KMS-11 (cell line): Measurements from ENCODE around the gene LMF2.
"Not testable (repeated sequence)": the region's sequence is repeated elsewhere in the genome, so short reads cannot be mapped to it uniquely, and the experiment has no call there.

ENCODE experiments used
- H2AFZ ChIP-seq: fragments of 200-600 bp; sonication (generic); 2 replicates; pipeline ENCODE4 v1.6.1; 2016; ENCODE audit warnings: antibody characterized with exemption, mixed run types, low read depth
- H3K27ac ChIP-seq: fragments of 200-600 bp; sonication (generic); 2 replicates; pipeline ENCODE4 v1.6.1; 2016; ENCODE audit warnings: mild to moderate bottlenecking, mixed run types
- H3K27me3 ChIP-seq: fragments of 200-600 bp; sonication (generic); 2 replicates; pipeline ENCODE4 v1.6.1; 2017; ENCODE audit warnings: mild to moderate bottlenecking, low read depth, mixed run types, moderate library complexity; ENCODE audit not compliant: insufficient read depth
- H3K36me3 ChIP-seq: fragments of 200-600 bp; sonication (generic); 2 replicates; pipeline ENCODE4 v1.6.1; 2017; ENCODE audit warnings: mild to moderate bottlenecking, mixed run types; ENCODE audit not compliant: insufficient read depth
- H3K4me1 ChIP-seq: fragments of 200-600 bp; sonication (generic); 2 replicates; pipeline ENCODE4 v1.6.1; 2016; ENCODE audit warnings: mild to moderate bottlenecking, low read depth, mixed run types; ENCODE audit not compliant: poor library complexity, severe bottlenecking
- H3K4me2 ChIP-seq: fragments of 200-600 bp; sonication (generic); 2 replicates; pipeline ENCODE4 v1.7.0; 2016; ENCODE audit warnings: mild to moderate bottlenecking, mixed run types
- H3K4me3 ChIP-seq: fragments of 200-600 bp; sonication (generic); IDR thresholded peaks from 2 replicates; pipeline ENCODE4 v1.6.1; 2017; ENCODE audit warnings: low read depth, low read length, mixed read lengths; ENCODE audit not compliant: insufficient read depth
- H3K79me2 ChIP-seq: fragments of 200-600 bp; sonication (generic); 2 replicates; pipeline ENCODE4 v1.6.1; 2016; ENCODE audit warnings: low read depth, mixed run types; ENCODE audit not compliant: insufficient read depth
- H3K9ac ChIP-seq: fragments of 200-600 bp; sonication (generic); 2 replicates; pipeline ENCODE4 v1.6.1; 2016; ENCODE audit warnings: mild to moderate bottlenecking, mixed run types
- H4K20me1 ChIP-seq: fragments of 200-600 bp; sonication (generic); 2 replicates; pipeline ENCODE4 v1.6.1; 2016; ENCODE audit warnings: mild to moderate bottlenecking, mixed run types; ENCODE audit not compliant: insufficient read depth
- TF ChIP-seq, protein P1 (sequence below): fragments of 200-600 bp; sonication (generic); conservative IDR thresholded peaks from 2 replicates; pipeline ENCODE4 v1.6.1; 2017; ENCODE audit warnings: low read depth, mild to moderate bottlenecking, antibody characterized with exemption, low read length, moderate library complexity, mixed read lengths

LMF2 gene

DNA sequence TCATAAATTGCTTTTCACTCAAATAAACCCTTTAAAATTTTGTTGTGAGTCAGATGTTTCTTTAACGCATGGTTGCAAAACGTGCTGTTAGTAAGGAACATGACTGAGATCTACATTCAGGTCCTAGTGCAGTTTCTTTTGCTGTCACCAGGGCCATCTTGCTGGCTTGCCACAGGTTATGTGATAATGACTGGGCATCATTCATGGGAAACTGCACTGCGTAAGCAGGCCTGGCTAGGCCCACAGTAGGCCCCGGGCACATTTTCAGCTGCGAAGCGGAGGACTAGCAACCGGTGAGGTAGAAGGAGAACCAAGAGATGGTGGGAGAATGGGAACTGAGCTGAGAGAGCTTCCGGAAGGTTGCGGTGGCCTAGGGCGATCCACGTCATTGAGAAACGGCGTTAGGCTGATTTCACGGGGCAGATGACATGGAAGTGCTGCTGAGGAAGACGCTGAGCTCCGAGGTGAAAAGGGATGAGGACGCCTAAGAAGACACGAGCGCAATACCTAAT is 35.0 kb upstream of the LMF2 start:
- no peaks in the 10 kb centered on the region for H3K36me3 ChIP-seq
- no peaks in the 10 kb centered on the region for H3K79me2 ChIP-seq
- peaks cover 60% of the 10 kb centered on the region for H3K4me1 ChIP-seq
- H3K4me3 ChIP-seq: no peak overlapping the region
- TF ChIP-seq, protein P1, sequence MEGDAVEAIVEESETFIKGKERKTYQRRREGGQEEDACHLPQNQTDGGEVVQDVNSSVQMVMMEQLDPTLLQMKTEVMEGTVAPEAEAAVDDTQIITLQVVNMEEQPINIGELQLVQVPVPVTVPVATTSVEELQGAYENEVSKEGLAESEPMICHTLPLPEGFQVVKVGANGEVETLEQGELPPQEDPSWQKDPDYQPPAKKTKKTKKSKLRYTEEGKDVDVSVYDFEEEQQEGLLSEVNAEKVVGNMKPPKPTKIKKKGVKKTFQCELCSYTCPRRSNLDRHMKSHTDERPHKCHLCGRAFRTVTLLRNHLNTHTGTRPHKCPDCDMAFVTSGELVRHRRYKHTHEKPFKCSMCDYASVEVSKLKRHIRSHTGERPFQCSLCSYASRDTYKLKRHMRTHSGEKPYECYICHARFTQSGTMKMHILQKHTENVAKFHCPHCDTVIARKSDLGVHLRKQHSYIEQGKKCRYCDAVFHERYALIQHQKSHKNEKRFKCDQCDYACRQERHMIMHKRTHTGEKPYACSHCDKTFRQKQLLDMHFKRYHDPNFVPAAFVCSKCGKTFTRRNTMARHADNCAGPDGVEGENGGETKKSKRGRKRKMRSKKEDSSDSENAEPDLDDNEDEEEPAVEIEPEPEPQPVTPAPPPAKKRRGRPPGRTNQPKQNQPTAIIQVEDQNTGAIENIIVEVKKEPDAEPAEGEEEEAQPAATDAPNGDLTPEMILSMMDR: no peak
- H3K27me3 ChIP-seq: no peaks in the 10 kb centered on the region
- H3K4me2 ChIP-seq: no peak overlapping the region
- H3K9ac ChIP-seq: no peak overlapping the region
- H2AFZ ChIP-seq: no peak overlapping the region
- no peak overlapping the region for H3K27ac ChIP-seq
- H4K20me1 ChIP-seq: no peaks in the 10 kb centered on the region

DNA sequence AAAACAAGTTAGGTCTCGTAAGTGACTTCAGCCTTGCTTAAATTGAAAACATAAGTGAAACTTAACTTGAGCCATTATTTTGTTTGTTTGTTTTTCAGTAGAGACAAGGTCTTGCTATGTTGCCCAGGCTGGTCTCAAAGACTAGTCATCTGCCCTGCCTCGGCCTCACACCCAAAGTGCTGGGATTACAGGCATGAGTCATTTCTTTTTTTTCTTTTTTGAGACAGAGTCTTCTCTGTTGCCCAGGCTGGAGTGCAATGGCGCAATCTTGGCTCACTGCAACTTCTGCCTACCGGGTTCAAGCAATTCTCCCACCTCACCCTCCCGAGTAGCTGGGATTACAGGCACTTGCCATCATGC is 34.1 kb upstream of the LMF2 start:
- H3K4me3 ChIP-seq, H3K9ac ChIP-seq, H3K27me3 ChIP-seq, H2AFZ ChIP-seq, H4K20me1 ChIP-seq, H3K36me3 ChIP-seq, H3K4me2 ChIP-seq, H3K79me2 ChIP-seq: not testable (repeated sequence)
- H3K4me1 ChIP-seq: peaks cover 68% of the 10 kb centered on the region
- H3K27ac ChIP-seq: peak overlapping the region; percentile 100; the same call in 1 of the 2 replicates

DNA sequence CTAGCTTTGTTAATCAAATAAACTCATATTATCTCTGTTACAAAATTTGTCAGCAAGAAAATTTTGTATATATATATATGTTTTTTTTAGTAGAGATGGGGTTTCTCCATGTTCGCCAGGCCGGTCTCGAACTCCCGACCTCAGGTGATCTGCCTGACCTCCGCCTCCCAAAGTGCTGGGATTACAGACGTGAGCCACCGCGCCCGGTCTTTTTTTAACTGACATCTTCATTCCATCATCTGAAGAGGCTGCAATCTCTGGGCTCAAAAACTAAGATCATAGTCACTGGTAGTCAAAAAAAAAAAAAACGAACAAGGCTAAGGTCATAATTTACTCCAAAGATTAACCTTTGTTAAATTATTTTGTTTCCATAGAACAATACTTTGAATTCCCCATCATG is 32.9 kb upstream of the LMF2 start:
- H3K4me1 ChIP-seq: peaks cover 77% of the 10 kb centered on the region
- no peaks in the 10 kb centered on the region for H3K79me2 ChIP-seq
- H2AFZ ChIP-seq: no peak overlapping the region
- H3K4me2 ChIP-seq: peak overlapping the region; percentile 82; the same call in 1 of the 2 replicates
- peak overlapping the region; percentile 78 for H3K9ac ChIP-seq
- no peaks in the 10 kb centered on the region for H3K27me3 ChIP-seq
- TF ChIP-seq, protein P1: no peak
- H3K27ac ChIP-seq: peak overlapping the region; percentile 100
- H3K4me3 ChIP-seq: no peak overlapping the region
- H3K36me3 ChIP-seq: no peaks in the 10 kb centered on the region
- H4K20me1 ChIP-seq: no peaks in the 10 kb centered on the region

DNA sequence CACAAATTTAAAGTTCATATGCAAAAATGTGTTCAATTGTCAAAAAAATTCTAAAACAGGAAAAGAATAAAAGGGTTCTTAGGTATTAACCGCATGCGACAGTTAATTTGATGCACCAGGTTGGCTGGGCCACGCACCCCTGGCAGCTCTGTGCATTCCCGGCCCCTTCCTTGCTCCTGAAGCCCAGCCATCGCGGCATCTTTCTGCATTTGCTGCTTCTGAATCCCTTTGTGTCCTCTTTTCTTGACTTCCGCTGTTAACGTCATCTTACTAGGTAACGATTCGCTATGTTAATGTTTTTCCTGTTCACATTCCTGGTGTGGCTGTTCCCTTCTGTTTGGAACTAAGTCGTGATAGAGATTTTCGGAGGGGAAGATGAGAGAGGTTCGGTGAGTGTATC is 30.3 kb upstream of the LMF2 start:
- H4K20me1 ChIP-seq: no peaks in the 10 kb centered on the region
- H3K36me3 ChIP-seq: no peaks in the 10 kb centered on the region
- TF ChIP-seq, protein P1: no peak
- H3K9ac ChIP-seq: no peak overlapping the region
- H3K79me2 ChIP-seq: no peaks in the 10 kb centered on the region
- H3K27ac ChIP-seq: peak overlapping the region; percentile 100
- no peak overlapping the region for H2AFZ ChIP-seq
- H3K4me1 ChIP-seq: peaks cover 78% of the 10 kb centered on the region
- H3K4me3 ChIP-seq: no peak overlapping the region
- H3K4me2 ChIP-seq: no peak overlapping the region
- H3K27me3 ChIP-seq: no peaks in the 10 kb centered on the region

DNA sequence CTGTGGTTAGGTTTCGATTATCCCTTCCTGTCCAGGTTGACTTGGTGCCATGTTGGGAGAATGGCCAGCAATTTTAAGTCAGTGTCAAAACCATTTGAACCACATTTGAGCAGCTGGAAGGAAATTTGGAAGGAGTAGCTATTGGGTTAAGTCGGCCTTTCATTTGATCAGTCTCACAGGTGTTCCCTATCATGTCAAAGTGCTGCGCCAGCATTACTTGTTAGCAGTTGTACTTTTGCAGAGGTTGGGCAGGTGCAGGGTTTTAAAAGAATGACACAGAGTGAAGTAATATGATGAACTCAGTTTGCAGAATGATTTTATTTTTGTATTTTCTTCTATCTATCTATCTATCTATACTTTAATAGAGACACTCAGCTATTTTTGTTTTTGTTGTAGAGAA is 28.7 kb upstream of the LMF2 start:
- Histone ChIP-seq H3K27me3 (no peaks in the 10 kb centered on the region), H4K20me1 (no peaks in the 10 kb centered on the region), H2AFZ (no peak overlapping the region), H3K36me3 (no peaks in the 10 kb centered on the region), H3K79me2 (no peaks in the 10 kb centered on the region), H3K4me3 (no peak overlapping the region), H3K9ac (no peak overlapping the region), H3K4me1 (peaks cover 68% of the 10 kb centered on the region), H3K27ac (peak overlapping the region; percentile 31; the same call in 1 of the 2 replicates), H3K4me2 (peak overlapping the region; percentile 31; the same call in 1 of the 2 replicates)
- TF ChIP-seq, protein P1: no peak
